Left renal cortex interstitium (tissue), 4 donors: ENCODE data around the gene DUSP6. TPM values are rescaled to one million over a fixed set of nuclear protein-coding genes. Genes with fewer than 3 reads are reported as not detected.
A peak's percentile ranks its signal among the peaks of the same experiment; 100 is the strongest.
"Not testable (repeated sequence)": the region's sequence is repeated elsewhere in the genome, so short reads cannot be mapped to it uniquely, and the experiment has no call there.

Source experiments
- DNase-seq, 4 donors: peaks; one replicate each; pipeline ENCODE4 v3.0.0-alpha.2; 2013; ENCODE audit warnings: low read depth in 4 of 4, low spot score in 2 of 4, missing footprints in 1 of 4
- polyA plus RNA-seq, 4 donors: library from polyadenylated mRNA; unstranded; fragments of 120-200 nt; gene quantifications; one replicate each; pipeline ENCODE4 v1.2.1, GENCODE V29; 2013; ENCODE audit not compliant: insufficient read length in 4 of 4

DUSP6 gene
- polyA plus RNA-seq, 4 donors, result 74.1 to 88.8 (median 79.6) TPM

- peak in 1 of 4 donors; percentile 81 for DNase-seq
These were observed 1.0 kb upstream of the DUSP6 start for GRCh38 chr12:89353188-89353822.

GRCh38 chr12:89352242-89352491, 134 bp downstream of the DUSP6 start:
- no peak for DNase-seq

- DNase-seq, result no peak
These were observed 636 bp downstream of the DUSP6 start for GRCh38 chr12:89351489-89352241.

- no peak for DNase-seq
These were observed 1.4 kb downstream of the DUSP6 start for GRCh38 chr12:89350630-89351488.

GRCh38 chr12:89350260-89350629, 2.1 kb downstream of the DUSP6 start:
- DNase-seq, result no peak

GRCh38 chr12:89349814-89350213, 2.5 kb downstream of the DUSP6 start:
- DNase-seq, result no peak

GRCh38 chr12:89348894-89349699, 3.2 kb downstream of the DUSP6 start:
- DNase-seq, result no peak

GRCh38 chr12:89347325-89347829, 4.9 kb downstream of the DUSP6 start:
- no peak for DNase-seq

GRCh38 chr12:89346741-89347324, 5.5 kb downstream of the DUSP6 start:
- DNase-seq, result no peak

- DNase-seq, result no peak
These were observed 6.2 kb downstream of the DUSP6 start for GRCh38 chr12:89345830-89346740.

- no peak for DNase-seq
These were observed 6.9 kb downstream of the DUSP6 start for GRCh38 chr12:89345376-89345775.

GRCh38 chr12:89344862-89345202, 7.5 kb downstream of the DUSP6 start:
- DNase-seq, result no peak

GRCh38 chr12:89344043-89344861, 8.0 kb downstream of the DUSP6 start:
- no peak for DNase-seq

GRCh38 chr12:89343127-89343526, 9.2 kb downstream of the DUSP6 start:
- no peak for DNase-seq

- DNase-seq, result no peak
These were observed 11.4 kb downstream of the DUSP6 start for GRCh38 chr12:89340861-89341260.

- DNase-seq, result no peak
These were observed 12.8 kb downstream of the DUSP6 start for GRCh38 chr12:89339526-89339925.

GRCh38 chr12:89337136-89337535, 15.2 kb downstream of the DUSP6 start:
- DNase-seq, result not testable (repeated sequence)

- no peak for DNase-seq
These were observed 16.7 kb downstream of the DUSP6 start for GRCh38 chr12:89335452-89336244.
